Inferior parietal cortex (tissue), 1 donor: ENCODE results near the gene DAO.

ENCODE experiments used
- DNase-seq: peaks from one replicate; pipeline ENCODE4 v3.0.0-alpha.2; 2016; ENCODE audit errors: extremely low spot score

DAO gene

GRCh38 chr12:108875280-108875679 lies 4.6 kb upstream of the DAO start:
- DNase-seq, result no peak

GRCh38 chr12:108875682-108876361 lies 4.1 kb upstream of the DAO start:
- DNase-seq, result no peak

GRCh38 chr12:108876550-108876949 lies 3.3 kb upstream of the DAO start:
- DNase-seq, result no peak

- no peak for DNase-seq
Measured at GRCh38 chr12:108881953-108882352, 2.1 kb downstream of the DAO start.

- no peak for DNase-seq
Measured at GRCh38 chr12:108884116-108885012, 4.5 kb downstream of the DAO start.

GRCh38 chr12:108886873-108887629 lies 7.2 kb downstream of the DAO start:
- no peak for DNase-seq

- no peak for DNase-seq
Measured at GRCh38 chr12:108888031-108888430, 8.1 kb downstream of the DAO start.

GRCh38 chr12:108890208-108890607 lies 10.3 kb downstream of the DAO start:
- no peak for DNase-seq

GRCh38 chr12:108895220-108895802 lies 15.4 kb downstream of the DAO start:
- no peak for DNase-seq

GRCh38 chr12:108896336-108896735 lies 16.4 kb downstream of the DAO start:
- no peak for DNase-seq

- no peak for DNase-seq
Measured at GRCh38 chr12:108896817-108897216, 16.9 kb downstream of the DAO start.

GRCh38 chr12:108899145-108899544 lies 19.3 kb downstream of the DAO start:
- no peak for DNase-seq

GRCh38 chr12:108905725-108906124 lies 25.8 kb downstream of the DAO start:
- DNase-seq, result no peak

GRCh38 chr12:108906971-108907370 lies 27.1 kb downstream of the DAO start:
- DNase-seq, result no peak

- peak; percentile 22 for DNase-seq
Measured at GRCh38 chr12:108907839-108908351, 28.0 kb downstream of the DAO start.

GRCh38 chr12:108910336-108910735 lies 30.4 kb downstream of the DAO start:
- no peak for DNase-seq

GRCh38 chr12:108911915-108912314 lies 32.0 kb downstream of the DAO start:
- DNase-seq, result no peak

GRCh38 chr12:108912361-108912760 lies 32.5 kb downstream of the DAO start:
- no peak for DNase-seq

GRCh38 chr12:108914121-108914531 lies 34.2 kb downstream of the DAO start:
- DNase-seq, result peak; percentile 58

GRCh38 chr12:108915632-108916133 lies 35.8 kb downstream of the DAO start:
- no peak for DNase-seq

- no peak for DNase-seq
Measured at GRCh38 chr12:108916336-108916735, 36.4 kb downstream of the DAO start.

- DNase-seq, result no peak
Measured at GRCh38 chr12:108918206-108918605, 38.3 kb downstream of the DAO start.
